Mesothelial cell of epicardium (in vitro differentiated cells): Measurements from ENCODE around the gene SGK1. TPM values are rescaled to one million over a fixed set of nuclear protein-coding genes. Genes with fewer than 3 reads are reported as not detected.
A peak's percentile ranks its signal among the peaks of the same experiment; 100 is the strongest.
"Not testable (repeated sequence)": the region's sequence is repeated elsewhere in the genome, so short reads cannot be mapped to it uniquely, and the experiment has no call there.

ENCODE experiments used
- DNase-seq, 2 experiments: peaks; one replicate each; pipeline ENCODE4 v3.0.0; 2021; ENCODE audit warnings: low spot score in 2 of 2; ENCODE audit not compliant: unreplicated experiment in 2 of 2
- H3K27ac Mint-ChIP-seq: 2 replicates; pipeline ENCODE4 v1.8.0; 2021; ENCODE audit warnings: mixed read lengths
- H3K27me3 Mint-ChIP-seq: 2 replicates; pipeline ENCODE4 v1.8.0; 2021; ENCODE audit warnings: low read depth, mixed read lengths
- H3K36me3 Mint-ChIP-seq: 2 replicates; pipeline ENCODE4 v1.8.0; 2021; ENCODE audit warnings: mixed read lengths
- H3K4me1 Mint-ChIP-seq: 2 replicates; pipeline ENCODE4 v1.8.0; 2021; ENCODE audit warnings: mixed read lengths
- H3K4me3 Mint-ChIP-seq: 2 replicates; pipeline ENCODE4 v1.8.0; 2021; ENCODE audit warnings: mild to moderate bottlenecking, moderate library complexity, mixed read lengths
- H3K9me3 Mint-ChIP-seq: 2 replicates; pipeline ENCODE4 v1.8.0; 2021; ENCODE audit warnings: mixed read lengths
- CTCF ChIP-seq: fragments of 200-600 bp; sonication (generic); IDR thresholded peaks from one replicate; pipeline ENCODE4 v1.5.0; 2021; ENCODE audit warnings: antibody characterized with exemption; ENCODE audit not compliant: unreplicated experiment
- total RNA-seq: library from RNA; stranded (reverse); gene quantifications from 3 replicates; pipeline ENCODE4 v1.2.1, GENCODE V29; 2021

Gene SGK1
- total RNA-seq, 1 donor from 2014 or later: 44.5 TPM

GRCh38 chr6:134198093-134198492 lies 119.8 kb downstream of the SGK1 start:
- no peak for TF ChIP-seq CTCF
- H3K27ac Mint-ChIP-seq: peak overlapping the region; percentile 66
- no peaks in the 10 kb centered on the region for H3K27me3 Mint-ChIP-seq
- H3K9me3 Mint-ChIP-seq: no peaks in the 10 kb centered on the region
- peaks cover 31% of the 10 kb centered on the region for H3K4me1 Mint-ChIP-seq
- H3K4me3 Mint-ChIP-seq: no peak overlapping the region
- no peak for DNase-seq
- H3K36me3 Mint-ChIP-seq: no peaks in the 10 kb centered on the region

GRCh38 chr6:134197685-134198084 lies 120.2 kb downstream of the SGK1 start:
- not testable (repeated sequence) for H3K4me3 Mint-ChIP-seq, DNase-seq, H3K9me3 Mint-ChIP-seq, H3K27me3 Mint-ChIP-seq, H3K36me3 Mint-ChIP-seq
- Mint-ChIP-seq H3K4me1 (peaks cover 33% of the 10 kb centered on the region), H3K27ac (peak overlapping the region; percentile 66)

GRCh38 chr6:134196568-134197193 lies 121.2 kb downstream of the SGK1 start:
- Mint-ChIP-seq H3K4me1 (peaks cover 35% of the 10 kb centered on the region), H3K27ac (no peak overlapping the region), H3K9me3 (no peaks in the 10 kb centered on the region), H3K4me3 (no peak overlapping the region), H3K36me3 (no peaks in the 10 kb centered on the region), H3K27me3 (no peaks in the 10 kb centered on the region)
- no peak for DNase-seq
- TF ChIP-seq CTCF: no peak

GRCh38 chr6:134195985-134196384 lies 121.9 kb downstream of the SGK1 start:
- H3K27me3 Mint-ChIP-seq: no peaks in the 10 kb centered on the region
- no peaks in the 10 kb centered on the region for H3K36me3 Mint-ChIP-seq
- H3K27ac Mint-ChIP-seq: peak overlapping the region; percentile 70
- no peak for DNase-seq
- no peak overlapping the region for H3K4me3 Mint-ChIP-seq
- H3K4me1 Mint-ChIP-seq: peaks cover 38% of the 10 kb centered on the region
- TF ChIP-seq CTCF: no peak
- H3K9me3 Mint-ChIP-seq: no peaks in the 10 kb centered on the region

- Mint-ChIP-seq H3K27ac (peak overlapping the region; percentile 86), H3K27me3 (no peaks in the 10 kb centered on the region), H3K9me3 (no peaks in the 10 kb centered on the region), H3K36me3 (no peaks in the 10 kb centered on the region), H3K4me3 (no peak overlapping the region), H3K4me1 (peaks cover 38% of the 10 kb centered on the region)
- TF ChIP-seq CTCF: no peak
- no peak for DNase-seq
These were observed 122.6 kb downstream of the SGK1 start for GRCh38 chr6:134195164-134195906.

- Mint-ChIP-seq H3K4me1 (peaks cover 28% of the 10 kb centered on the region), H3K27ac (peak overlapping the region; percentile 64), H3K9me3 (no peaks in the 10 kb centered on the region), H3K4me3 (no peak overlapping the region), H3K36me3 (no peaks in the 10 kb centered on the region), H3K27me3 (no peaks in the 10 kb centered on the region)
- no peak for TF ChIP-seq CTCF
- DNase-seq: no peak
These were observed 124.1 kb downstream of the SGK1 start for GRCh38 chr6:134193536-134194498.

- H3K9me3 Mint-ChIP-seq, H3K27ac Mint-ChIP-seq, DNase-seq, H3K27me3 Mint-ChIP-seq, H3K4me3 Mint-ChIP-seq, H3K36me3 Mint-ChIP-seq: not testable (repeated sequence)
- H3K4me1 Mint-ChIP-seq: peaks cover 24% of the 10 kb centered on the region
These were observed 125.3 kb downstream of the SGK1 start for GRCh38 chr6:134192609-134193008.
